Stimulated activated CD4-positive, alpha-beta T cell treated with anti-CD3 and anti-CD28 coated beads, Interleukin-1b, Interleukin-23, amount 100 ng/mL, for 48 hours (primary cell): ENCODE data around the gene ATRIP.
"Not testable (repeated sequence)": the region's sequence is repeated elsewhere in the genome, so short reads cannot be mapped to it uniquely, and the experiment has no call there.

Experiments used
- DNase-seq: peaks from one replicate; pipeline ENCODE4 v3.0.0-alpha.2; 2020

The ATRIP gene

DNA sequence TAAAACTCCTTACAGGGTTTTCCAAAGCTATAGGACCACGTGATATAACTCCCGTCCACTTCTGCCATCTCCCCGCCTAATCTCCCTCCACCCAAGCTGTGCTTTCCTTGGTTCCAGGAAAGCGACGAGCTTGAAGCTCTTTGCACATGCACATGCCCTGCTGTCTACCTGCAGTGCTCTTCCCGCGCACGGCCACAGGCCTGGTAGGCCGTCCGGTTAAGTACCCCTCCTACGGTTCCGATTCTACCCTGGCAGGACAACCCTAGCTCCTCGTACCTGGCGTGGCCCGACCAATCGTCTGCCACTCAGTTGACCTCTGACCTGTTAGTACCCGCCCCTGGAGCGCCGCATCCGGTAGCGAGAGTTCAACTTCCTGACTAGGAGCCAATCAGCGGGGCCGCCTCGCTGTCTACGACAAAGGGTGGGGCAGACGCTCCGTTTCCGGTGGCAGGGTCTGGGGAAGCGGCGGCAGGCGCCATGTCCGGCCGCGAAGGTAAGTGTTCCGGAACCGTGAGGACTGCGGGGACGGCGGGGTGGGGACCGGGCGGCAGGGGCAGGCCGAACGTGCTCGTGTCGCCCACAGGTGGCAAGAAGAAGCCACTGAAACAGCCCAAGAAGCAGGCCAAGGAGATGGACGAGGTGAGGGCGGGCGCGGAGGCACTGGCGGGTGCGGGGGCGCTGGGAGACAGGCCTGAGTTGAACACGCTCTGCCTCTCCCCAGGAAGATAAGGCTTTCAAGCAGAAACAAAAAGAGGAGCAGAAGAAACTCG, 6.5 kb upstream of the ATRIP start, which contains the start of the genes CCDC51 and TMA7:
Gene CCDC51, minus strand, starts transcription at position 300 of the 770 bp plus-strand sequence. CDS start 4,991 bp downstream, outside the sequence.
Gene TMA7, plus strand, starts transcription at position 438 of the 770 bp plus-strand sequence. Its CDS starts 40 bp downstream, at position 478.
- peak; percentile 99 for DNase-seq

DNA sequence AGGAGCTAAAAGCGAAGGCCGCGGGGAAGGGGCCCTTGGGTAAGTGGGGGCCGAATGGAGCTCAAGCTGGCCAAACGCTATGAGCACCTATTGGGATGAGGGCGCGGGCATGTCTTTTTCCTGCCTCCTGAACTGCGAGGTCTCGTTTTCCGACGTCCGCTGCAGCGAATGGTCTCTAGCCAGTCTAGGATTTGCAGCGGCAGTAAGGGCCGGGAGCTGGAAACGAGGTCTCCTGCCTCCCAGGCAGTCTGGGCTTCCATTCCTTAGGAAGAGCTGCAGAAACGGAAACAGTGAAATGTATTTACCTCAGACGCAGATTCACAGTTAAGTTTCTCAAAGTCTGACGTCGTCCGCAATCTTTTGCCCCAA, 6.0 kb upstream of the ATRIP start:
- no peak for DNase-seq

DNA sequence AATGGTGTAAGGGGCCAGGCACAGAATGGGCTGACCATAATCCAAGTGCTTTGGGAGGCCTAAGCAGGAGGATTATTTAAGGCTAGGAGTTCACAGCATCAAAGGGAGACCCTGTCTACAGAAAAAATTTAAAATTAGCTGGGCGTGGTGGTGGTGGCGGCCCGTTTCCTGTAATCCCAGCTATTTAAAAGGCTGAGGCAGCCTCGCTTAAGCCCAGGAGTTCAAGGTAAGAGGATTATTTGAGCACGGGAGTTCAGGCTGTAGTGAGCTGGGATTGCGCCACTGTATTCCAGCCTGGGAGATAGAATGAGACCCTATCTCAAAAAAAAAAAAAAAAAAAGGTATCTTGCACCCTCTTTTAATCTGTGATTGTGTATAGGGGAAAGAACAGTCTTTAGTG, 4.6 kb upstream of the ATRIP start:
- DNase-seq = no peak

DNA sequence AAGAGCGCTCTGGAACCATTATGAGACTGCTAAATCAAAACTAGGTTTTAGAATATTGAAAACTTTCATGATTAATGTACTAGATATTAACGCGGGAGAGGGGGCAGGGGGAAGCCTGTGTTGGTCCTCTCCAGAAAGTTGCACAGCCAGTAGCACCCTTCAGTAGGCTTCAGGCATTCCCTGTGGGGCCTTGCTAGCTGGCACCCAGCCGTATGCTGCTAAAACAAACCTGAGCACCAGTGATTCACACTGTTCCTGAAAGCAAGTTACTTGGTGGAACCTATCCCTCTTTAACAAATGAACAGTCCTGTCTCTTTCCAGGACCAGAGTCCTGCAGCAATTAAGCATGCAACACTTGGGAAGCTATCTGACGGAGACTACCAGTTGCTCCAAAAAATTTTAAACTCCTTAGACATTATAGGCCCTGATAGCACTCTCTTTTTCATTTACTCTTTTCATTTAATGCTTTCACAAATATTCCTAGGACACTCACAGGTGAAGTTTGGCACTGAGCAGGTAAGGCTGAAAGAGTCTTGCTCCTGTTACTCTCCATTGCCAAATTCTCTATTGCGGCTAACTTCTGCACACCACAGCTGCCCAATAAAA, 1.2 kb upstream of the ATRIP start:
- DNase-seq = no peak

DNA sequence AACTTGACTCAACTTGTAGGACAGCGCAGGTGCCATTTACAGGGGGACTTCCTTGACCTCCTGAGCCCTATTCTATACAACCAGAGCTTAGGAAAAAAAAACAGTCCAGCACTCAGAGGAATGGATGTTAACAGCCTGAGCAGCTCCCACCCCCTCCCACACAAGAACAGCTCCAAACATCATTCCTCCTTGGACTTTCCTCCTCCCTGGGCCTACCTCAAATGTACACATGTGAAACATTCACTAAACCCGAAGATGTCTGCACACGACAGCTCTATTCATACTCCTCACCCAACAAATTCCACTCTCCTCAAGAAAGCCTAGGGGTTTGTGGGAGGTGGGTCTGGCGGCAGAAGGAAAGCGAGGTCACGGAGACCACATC, 503 bp upstream of the ATRIP start:
- DNase-seq = no peak

DNA sequence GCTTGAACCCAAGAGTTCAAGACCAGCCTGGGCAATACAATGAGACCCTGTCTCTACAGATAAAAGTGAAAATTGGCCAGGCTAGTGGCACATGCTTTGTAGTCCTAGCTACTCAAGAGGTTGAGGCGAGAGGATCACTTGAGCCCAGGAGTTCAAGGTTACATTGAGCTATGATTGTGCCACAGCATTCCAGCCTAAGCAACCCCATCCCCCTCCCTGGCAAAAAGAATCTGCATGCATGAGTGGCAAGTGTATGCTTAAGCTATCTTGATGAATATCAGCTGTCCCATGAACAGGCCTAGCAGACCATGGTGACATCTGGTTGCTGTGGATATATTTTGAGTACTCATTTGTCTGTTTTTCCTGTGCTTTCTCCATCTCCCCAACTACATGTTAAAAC, 4.7 kb downstream of the ATRIP start:
- no peak for DNase-seq

DNA sequence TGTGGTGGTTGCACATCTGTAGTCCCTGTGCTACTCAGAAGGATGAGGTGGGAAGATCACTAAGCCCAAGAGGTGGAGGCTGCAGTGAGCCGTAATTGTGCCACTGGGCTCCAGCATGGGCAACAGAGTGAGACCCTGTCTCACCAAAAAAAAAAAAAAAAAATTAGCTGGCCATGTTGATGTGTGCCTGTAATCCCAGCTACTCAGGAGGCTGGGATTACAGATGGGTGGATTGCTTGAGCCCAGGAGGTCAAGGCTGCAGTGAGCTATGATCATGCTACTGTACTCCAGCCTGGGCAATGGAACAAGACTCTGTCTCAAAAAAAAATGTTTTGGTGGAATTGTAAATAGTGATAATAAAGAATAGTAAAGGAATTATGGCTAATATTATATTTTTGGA, 9.9 kb downstream of the ATRIP start:
- no peak for DNase-seq

DNA sequence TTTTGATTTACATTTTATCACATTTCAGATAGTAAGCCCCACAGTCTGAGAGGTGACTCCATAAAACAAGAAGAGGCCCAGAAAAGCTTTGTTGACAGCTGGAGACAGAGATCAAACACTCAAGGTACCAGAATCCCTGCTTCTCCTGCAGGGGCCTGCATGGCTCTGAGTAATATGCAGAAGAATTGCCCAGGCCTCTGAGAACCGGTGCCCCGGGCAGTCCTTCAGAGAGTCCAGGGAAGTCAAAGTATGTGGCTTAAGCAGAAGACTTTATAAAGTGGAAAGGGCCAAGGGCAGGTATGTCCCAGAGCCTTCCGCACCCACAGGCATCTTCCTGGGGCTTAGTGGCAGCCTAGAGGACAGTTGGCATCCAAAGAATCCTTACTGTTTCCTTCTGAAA, 12.8 kb downstream of the ATRIP start:
- DNase-seq = no peak

DNA sequence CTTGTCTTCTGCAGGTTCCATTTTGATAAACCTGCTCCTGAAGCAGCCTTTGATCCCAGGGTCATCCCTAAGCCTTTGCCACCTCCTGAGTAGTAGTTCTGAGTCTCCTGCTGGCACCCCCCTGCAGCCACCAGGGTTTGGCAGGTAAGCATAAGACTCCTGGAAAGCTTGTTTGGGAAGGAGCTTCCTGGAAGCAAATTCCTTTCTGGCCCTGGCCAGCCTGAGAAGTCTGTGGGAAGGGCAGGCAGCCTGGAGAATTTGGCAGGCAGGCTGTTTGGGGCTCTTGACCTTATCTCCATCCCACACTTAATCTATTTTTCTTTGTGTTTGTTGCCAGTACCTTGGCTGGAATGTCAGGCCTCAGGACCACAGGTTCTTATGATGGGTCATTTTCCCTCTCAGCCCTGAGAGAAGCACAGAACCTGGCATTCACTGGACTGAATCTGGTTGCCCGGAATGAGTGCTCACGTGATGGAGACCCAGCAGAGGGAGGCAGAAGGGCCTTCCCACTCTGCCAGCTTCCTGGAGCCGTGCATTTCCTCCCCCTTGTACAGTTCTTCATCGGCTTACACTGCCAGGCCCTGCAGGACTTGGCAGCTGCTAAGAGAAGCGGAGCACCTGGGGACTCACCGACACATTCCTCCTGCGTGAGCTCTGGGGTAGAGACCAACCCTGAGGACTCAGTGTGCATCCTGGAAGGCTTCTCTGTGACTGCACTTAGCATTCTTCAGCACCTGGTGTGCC, 13.4 kb downstream of the ATRIP start:
- DNase-seq = no peak

DNA sequence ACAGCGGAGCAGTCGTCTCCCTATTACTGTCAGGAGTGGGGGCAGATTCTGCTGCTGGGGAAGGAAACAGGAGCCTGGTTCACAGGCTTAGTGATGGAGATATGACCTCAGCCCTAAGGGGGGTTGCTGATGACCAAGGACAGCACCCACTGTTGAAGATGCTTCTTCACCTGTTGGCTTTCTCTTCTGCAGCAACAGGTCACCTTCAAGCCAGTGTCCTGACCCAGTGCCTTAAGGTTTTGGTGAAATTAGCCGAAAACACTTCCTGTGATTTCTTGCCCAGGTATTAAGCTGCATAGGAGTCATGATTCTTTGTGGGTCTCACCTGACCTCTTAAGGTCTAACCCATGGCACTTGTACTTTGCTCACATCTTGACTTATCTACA, 14.0 kb downstream of the ATRIP start:
- no peak for DNase-seq

DNA sequence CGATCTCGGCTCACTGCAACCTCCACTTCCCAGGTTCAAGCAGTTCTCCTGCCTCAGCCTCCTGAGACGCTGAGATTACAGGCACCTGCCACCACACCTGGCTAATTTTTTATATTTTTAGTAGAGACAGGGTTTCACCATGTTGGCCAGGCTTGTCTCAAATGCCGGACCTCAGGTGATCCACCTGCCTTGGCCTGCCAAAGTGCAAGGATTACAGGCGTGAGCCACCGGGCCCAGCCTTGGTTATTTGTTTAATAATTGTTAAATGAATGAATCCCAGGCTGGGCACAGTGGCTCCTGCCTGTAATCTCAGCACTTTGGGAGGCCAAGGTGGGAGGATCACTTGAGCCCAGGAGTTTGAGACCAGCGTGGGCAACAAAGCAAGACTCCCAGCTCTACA, 15.2 kb downstream of the ATRIP start:
- DNase-seq = not testable (repeated sequence)

DNA sequence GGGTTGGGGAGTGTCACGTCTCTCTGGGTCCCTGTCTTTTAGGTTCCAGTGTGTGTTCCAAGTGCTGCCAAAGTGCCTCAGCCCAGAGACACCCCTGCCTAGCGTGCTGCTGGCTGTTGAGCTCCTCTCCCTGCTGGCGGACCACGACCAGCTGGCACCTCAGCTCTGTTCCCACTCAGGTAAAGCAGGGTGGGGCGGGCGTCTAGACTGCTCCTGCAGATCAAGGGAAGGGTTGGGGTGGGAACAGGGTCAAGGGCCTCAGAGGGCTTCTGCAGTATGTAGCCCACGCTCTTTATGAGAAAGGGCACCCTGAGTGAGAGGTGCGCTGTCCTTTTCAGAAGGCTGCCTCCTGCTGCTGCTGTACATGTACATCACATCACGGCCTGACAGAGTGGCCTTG, 17.2 kb downstream of the ATRIP start:
- DNase-seq = no peak

DNA sequence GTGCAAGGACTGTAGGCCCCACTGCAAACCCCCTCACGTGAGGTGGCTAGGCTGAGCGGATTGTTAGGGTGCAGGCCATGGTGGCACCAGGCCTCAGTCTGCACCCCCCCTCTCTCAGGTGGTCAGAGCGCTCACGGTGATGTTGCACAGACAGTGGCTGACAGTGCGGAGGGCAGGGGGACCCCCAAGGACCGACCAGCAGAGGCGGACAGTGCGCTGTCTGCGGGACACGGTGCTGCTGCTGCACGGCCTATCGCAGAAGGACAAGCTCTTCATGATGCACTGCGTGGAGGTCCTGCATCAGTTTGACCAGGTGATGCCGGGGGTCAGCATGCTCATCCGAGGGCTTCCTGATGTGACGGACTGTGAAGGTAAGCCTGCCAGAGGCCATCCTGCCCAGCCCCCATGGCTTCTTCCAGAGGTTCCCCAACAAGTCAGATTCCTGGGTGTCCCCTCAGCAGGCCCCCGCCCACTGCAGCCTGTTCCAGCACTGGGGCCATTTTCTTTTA, 18.2 kb downstream of the ATRIP start:
- DNase-seq = no peak

DNA sequence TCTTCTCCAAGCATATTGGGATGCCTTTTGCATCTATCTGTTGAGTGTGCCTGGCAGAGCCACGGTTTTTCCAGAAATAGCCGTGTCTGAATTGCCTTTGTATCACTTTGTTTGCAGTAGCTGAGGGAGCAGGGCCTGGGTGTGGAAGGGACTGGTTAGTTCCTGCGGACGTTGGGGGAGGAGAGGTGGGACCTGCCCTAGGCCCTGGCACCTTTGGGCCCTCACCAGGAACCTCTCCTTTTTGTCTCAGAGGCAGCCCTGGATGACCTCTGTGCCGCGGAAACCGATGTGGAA, 18.6 kb downstream of the ATRIP start:
- DNase-seq = no peak

DNA sequence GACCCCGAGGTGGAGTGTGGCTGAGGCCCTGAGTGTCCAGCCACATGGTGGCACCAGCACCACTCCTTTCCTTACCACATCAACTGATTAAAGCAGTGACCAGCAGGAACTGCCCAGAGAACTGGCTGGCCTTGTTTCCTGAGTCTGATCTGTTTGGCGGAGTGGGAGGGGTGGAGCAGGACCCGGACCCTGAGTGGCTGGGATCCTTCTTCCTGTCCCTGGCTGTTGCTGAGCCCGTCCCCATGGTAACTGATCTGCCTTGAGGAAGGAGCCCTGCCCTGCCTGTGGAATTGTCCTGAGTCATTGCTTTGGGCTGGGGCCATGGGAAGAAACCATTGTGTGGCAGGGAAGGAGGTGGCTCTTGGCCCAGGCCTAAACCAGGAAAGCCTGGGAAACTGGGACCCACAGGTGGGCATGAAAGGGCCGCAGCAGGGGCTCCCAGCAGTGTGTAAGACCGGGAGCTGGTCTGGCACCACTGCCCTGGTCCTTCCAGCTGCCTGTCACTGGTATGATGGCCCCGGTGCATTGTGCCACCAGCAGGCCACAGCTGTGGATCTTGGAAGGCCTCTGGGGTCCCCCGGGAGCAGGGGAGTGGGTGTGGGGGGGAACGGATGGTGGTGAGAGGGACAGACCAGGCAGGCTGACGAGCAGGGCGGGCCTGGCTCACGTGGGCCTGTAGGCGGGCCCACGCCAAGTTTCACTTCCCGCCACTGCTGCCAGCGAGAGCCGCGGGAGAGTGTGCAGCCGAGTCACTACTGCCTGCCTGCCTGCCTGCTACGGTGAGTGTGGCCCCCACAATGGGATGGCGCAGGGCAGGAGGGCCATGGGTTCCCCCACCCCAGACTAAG, 19.2 kb downstream of the ATRIP start:
- peak; percentile 81 for DNase-seq

DNA sequence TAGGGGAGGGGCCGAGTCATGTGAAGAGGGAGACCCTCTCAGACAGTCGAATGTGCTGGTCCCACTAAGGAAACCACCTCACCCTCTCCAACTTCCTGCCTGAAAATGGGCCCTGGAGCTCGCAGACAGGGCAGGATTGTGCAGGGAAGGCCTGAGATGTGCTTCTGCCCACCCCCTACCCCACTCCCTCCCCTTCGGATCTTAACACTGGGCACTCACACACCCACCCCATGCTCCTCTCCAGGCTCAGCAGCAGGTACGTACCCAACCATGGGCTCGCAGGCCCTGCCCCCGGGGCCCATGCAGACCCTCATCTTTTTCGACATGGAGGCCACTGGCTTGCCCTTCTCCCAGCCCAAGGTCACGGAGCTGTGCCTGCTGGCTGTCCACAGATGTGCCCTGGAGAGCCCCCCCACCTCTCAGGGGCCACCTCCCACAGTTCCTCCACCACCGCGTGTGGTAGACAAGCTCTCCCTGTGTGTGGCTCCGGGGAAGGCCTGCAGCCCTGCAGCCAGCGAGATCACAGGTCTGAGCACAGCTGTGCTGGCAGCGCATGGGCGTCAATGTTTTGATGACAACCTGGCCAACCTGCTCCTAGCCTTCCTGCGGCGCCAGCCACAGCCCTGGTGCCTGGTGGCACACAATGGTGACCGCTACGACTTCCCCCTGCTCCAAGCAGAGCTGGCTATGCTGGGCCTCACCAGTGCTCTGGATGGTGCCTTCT, 20.0 kb downstream of the ATRIP start:
- DNase-seq = peak; percentile 36

DNA sequence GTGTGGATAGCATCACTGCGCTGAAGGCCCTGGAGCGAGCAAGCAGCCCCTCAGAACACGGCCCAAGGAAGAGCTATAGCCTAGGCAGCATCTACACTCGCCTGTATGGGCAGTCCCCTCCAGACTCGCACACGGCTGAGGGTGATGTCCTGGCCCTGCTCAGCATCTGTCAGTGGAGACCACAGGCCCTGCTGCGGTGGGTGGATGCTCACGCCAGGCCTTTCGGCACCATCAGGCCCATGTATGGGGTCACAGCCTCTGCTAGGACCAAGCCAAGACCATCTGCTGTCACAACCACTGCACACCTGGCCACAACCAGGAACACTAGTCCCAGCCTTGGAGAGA, 20.5 kb downstream of the ATRIP start:
- DNase-seq = no peak

DNA sequence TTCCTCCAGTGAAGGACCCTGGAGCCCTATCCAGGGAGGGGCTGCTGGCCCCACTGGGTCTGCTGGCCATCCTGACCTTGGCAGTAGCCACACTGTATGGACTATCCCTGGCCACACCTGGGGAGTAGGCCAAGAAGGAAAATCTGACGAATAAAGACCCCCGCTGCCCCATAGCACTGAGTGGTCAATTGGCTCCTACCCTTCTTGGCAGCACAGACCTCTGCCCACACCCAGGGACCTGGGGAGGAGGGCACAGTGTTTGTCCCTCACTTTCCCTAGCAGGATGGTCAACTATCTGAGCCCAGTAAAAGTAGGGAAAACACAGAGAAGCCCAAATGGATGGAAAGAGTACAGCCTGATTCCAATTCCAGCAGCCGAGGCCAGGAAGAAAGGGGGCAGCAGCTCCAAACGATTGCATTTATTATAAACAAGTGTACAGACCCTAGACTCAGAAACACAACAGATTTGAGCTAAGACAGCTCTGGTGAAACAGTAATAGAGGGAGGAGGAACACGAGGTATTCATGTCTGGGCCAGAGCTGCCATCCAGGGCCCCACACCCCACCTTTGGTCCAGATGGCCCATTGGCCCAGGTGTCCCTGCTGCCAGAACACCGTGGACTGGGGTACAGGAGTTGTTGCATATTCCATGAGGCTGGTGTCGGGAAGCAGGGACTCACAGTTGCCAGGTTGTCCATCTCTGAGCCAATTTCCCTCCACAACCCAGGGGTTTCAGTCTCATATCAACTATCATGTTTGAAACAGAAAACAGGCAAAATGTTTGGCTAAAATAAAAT, 21.1 kb downstream of the ATRIP start:
- DNase-seq = no peak

DNA sequence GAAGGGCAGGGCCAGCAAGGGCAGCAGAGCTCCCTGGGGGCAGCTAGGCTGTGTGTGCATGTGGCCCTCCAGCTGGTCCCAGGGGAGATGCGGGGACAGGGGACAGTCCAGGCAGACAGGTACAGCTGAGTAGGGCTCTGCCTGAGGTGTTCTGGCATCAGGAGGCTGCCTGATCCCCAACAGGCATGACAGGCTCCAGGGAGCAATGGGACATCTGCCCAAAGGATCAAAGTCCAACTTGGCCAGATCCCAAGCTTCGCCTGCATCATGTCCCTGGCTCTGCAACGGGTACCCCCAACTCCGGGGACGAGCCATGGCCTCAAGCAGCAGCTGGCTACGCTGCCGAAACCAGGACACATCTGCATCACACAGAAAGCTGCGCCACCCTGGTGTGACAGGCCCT, 21.8 kb downstream of the ATRIP start:
- no peak for DNase-seq

DNA sequence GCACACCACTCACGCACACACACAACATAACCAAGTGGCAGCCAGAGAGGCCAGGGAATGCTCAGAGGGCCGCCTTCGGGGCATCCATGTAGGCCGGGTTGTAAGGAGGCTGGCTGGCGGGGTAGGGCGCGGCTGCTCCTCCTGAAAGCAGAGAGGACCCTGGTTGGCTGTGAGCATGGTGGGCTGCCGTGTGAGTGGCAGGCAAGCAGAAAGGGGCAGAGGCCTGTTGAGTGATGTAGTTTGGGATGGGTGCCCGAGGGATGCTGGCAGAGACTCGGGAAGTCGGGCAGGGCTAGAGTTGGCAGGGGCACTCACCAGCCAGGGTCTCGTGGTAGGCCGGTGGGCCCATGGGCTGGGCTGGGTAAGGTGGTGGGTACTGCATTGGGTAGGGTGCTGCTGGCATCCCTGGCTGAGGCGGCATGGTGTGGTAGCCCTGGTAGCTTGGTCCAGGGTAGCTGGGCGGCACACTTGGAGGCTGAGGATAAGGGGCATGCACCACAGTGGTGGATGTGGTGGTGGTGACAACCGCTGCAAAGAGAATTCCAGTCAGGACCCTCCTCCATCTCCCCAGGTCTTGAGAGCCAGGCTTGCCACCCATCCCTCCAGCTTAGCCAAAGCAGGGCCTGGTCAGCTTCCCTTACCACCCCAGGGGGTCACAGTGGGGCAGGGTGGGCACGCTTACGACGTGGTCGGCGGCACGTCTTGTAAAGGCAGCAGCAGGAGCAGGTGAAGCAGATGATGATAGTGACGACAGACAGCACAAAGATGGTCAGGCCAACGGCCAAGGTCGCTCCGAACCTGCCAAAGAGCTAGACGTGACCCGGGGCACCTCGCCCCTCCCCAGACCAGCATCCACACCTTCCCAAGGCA, 22.7 kb downstream of the ATRIP start:
- DNase-seq = no peak

DNA sequence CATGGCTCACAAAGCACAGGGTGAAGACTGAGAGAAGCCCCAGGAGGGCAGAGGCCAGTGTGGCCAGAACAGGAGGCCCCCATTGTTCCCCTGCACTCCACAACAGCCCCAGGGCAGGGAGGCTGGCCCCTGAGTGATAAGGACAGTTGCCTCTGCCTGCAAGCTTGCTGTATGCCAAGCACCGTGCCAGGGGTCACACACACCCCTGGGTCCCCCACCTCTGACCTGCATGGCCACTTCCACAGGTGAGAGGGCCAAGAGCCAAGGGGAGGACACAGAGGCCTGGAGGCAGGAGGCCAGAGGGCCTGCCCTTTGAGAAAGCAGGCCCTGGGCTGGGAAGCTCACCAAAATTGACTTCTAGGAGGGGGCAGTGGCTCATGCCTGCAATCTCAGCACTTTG, 23.7 kb downstream of the ATRIP start:
- no peak for DNase-seq
